H1 (cell line): ENCODE results near the gene FLNC. TPM values are rescaled to one million over a fixed set of nuclear protein-coding genes. Genes with fewer than 3 reads are reported as not detected.
A peak's percentile ranks its signal among the peaks of the same experiment; 100 is the strongest.

Source experiments
- CTCF ChIA-PET: fragments of 300-600 bp; sonication (Branson Sonifier 250); formaldehyde crosslinking; loops from one replicate; lab custom pipeline; 2021; ENCODE audit not compliant: partially characterized antibody; lab: Charles Lee
- POLR2A ChIA-PET: fragments of 300-600 bp; sonication (Branson Sonifier 250); formaldehyde crosslinking; loops from one replicate; lab custom pipeline; 2021; ENCODE audit warnings: inconsistent platforms; ENCODE audit not compliant: partially characterized antibody; lab: Charles Lee
- DNase-seq, 2 experiments: peaks; one replicate each; pipeline versions ENCODE4 v3.0.0 to v3.0.0-alpha.2; 2010 to 2022; ENCODE audit warnings: low spot score in 2 of 2, low read depth in 1 of 2, mixed read lengths in 1 of 2
- FAIRE-seq: peaks from 2 replicates; lab custom pipeline; 2011; peaks lifted over from hg19 to GRCh38; lab: Jason Lieb, UNC
- H2AFZ ChIP-seq: 2 replicates; pipeline ENCODE4 v1.8.1; 2012; ENCODE audit warnings: low read length, inconsistent platforms
- H2AK5ac ChIP-seq: 2 replicates; pipeline ENCODE4 v1.6.1; 2013; ENCODE audit warnings: low read depth, low read length
- H2BK120ac ChIP-seq: replicated peaks from 2 replicates; pipeline ENCODE3; 2013; ENCODE audit warnings: low read depth, low read length, inconsistent platforms
- H2BK12ac ChIP-seq: 2 replicates; pipeline ENCODE4 v1.6.1; 2013; ENCODE audit warnings: low read depth, low read length
- H2BK15ac ChIP-seq: 2 replicates; pipeline ENCODE4 v1.6.1; 2013; ENCODE audit warnings: low read length
- H2BK20ac ChIP-seq: 2 replicates; pipeline ENCODE4 v1.6.1; 2013; ENCODE audit warnings: low read length
- H2BK5ac ChIP-seq: 2 replicates; pipeline ENCODE4 v1.6.1; 2013; ENCODE audit warnings: low read depth, low read length
- H3K14ac ChIP-seq: 2 replicates; pipeline ENCODE4 v1.6.1; 2013; ENCODE audit warnings: inconsistent platforms; ENCODE audit not compliant: insufficient read length
- H3K18ac ChIP-seq: 2 replicates; pipeline ENCODE4 v1.6.1; 2013; ENCODE audit warnings: low read length; ENCODE audit errors: extremely low read depth
- H3K23ac ChIP-seq: 2 replicates; pipeline ENCODE4 v1.6.1; 2013; ENCODE audit warnings: inconsistent platforms; ENCODE audit not compliant: insufficient read length
- H3K23me2 ChIP-seq: 2 replicates; pipeline ENCODE4 v1.6.1; 2013; ENCODE audit warnings: low read depth, low read length
- H3K27ac ChIP-seq: 2 replicates; pipeline ENCODE4 v1.6.1; 2011; ENCODE audit warnings: low read depth, low read length, inconsistent platforms
- H3K27me3 ChIP-seq, 4 experiments: replicated peaks in 1 of 4; 1 replicate in 1 of 4; 2 replicates in 3 of 4; pipeline versions ENCODE4 v1.6.1 to v1.8.1; 2011 to 2013; ENCODE audit warnings: low read length in 3 of 4, mild to moderate bottlenecking in 3 of 4, inconsistent platforms in 2 of 4, mixed read lengths in 2 of 4, moderate library complexity in 1 of 4; ENCODE audit not compliant: control insufficient read depth in 3 of 4, insufficient read depth in 3 of 4; ENCODE audit errors: extremely low read depth in 1 of 4
- H3K36me3 ChIP-seq, 4 experiments: 2 replicates each; pipeline versions ENCODE4 v1.6.1 to v1.8.1; 2011 to 2013; ENCODE audit warnings: mild to moderate bottlenecking in 4 of 4, low read length in 3 of 4, moderate library complexity in 2 of 4, control low read depth in 1 of 4, inconsistent platforms in 1 of 4; ENCODE audit not compliant: insufficient read depth in 4 of 4, control insufficient read depth in 2 of 4
- H3K4ac ChIP-seq: replicated peaks from 2 replicates; pipeline ENCODE3; 2013; ENCODE audit warnings: low read length, low read depth, mixed read lengths, inconsistent platforms; ENCODE audit not compliant: insufficient read length
- H3K4me1 ChIP-seq, 4 experiments: replicated peaks in 1 of 4; 1 replicate in 1 of 4; 2 replicates in 3 of 4; pipeline versions ENCODE4 v1.6.1 to v1.8.1; 2011 to 2013; ENCODE audit warnings: low read length in 3 of 4, inconsistent platforms in 2 of 4, mixed read lengths in 1 of 4; ENCODE audit not compliant: insufficient read depth in 4 of 4, control insufficient read depth in 3 of 4
- H3K4me2 ChIP-seq, 2 experiments: 2 replicates each; pipeline versions ENCODE4 v1.6.1 to v1.8.1; 2011 to 2013; ENCODE audit warnings: low read depth in 2 of 2, low read length in 2 of 2, control low read depth in 1 of 2, inconsistent platforms in 1 of 2, mild to moderate bottlenecking in 1 of 2; ENCODE audit not compliant: insufficient read depth in 1 of 2
- H3K4me3 ChIP-seq, 4 experiments: fragments of 200-600, 300-600 bp in 1 of 4; sonication (generic), shearing (Covaris generic), sonication (Bioruptor Twin) in 1 of 4; 2 replicates each; pipeline versions ENCODE4 v1.5.1 to v1.8.1; 2011 to 2016; ENCODE audit warnings: low read length in 4 of 4, low read depth in 3 of 4, control low read depth in 2 of 4, inconsistent platforms in 2 of 4, mild to moderate bottlenecking in 2 of 4, mixed read lengths in 1 of 4, moderate library complexity in 1 of 4; ENCODE audit not compliant: insufficient read depth in 2 of 4; ENCODE audit errors: extremely low read depth in 1 of 4
- H3K56ac ChIP-seq: replicated peaks from 2 replicates; pipeline ENCODE3; 2013; ENCODE audit warnings: low read depth, mild to moderate bottlenecking, mixed read lengths, low read length, inconsistent platforms; ENCODE audit not compliant: insufficient read length
- H3K79me1 ChIP-seq: 2 replicates; pipeline ENCODE4 v1.6.1; 2013; ENCODE audit warnings: low read depth, low read length, control low read depth
- H3K79me2 ChIP-seq, 2 experiments: 2 replicates each; pipeline versions ENCODE4 v1.6.1 to v1.8.1; 2012 to 2013; ENCODE audit warnings: low read length in 2 of 2, mild to moderate bottlenecking in 2 of 2, inconsistent platforms in 1 of 2; ENCODE audit not compliant: insufficient read depth in 2 of 2, control insufficient read depth in 1 of 2
- H3K9ac ChIP-seq, 4 experiments: replicated peaks in 1 of 4; 1 replicate in 1 of 4; 2 replicates in 3 of 4; pipeline versions ENCODE4 v1.6.1 to v1.8.1; 2011 to 2013; ENCODE audit warnings: low read depth in 3 of 4, low read length in 3 of 4, control low read depth in 2 of 4, mild to moderate bottlenecking in 2 of 4, moderate library complexity in 2 of 4, inconsistent platforms in 1 of 4; ENCODE audit errors: extremely low read depth in 1 of 4
- H3K9me3 ChIP-seq, 2 experiments: 2 replicates each; pipeline versions ENCODE4 v1.6.1 to v1.8.1; 2012 to 2013; ENCODE audit warnings: mild to moderate bottlenecking in 2 of 2, moderate library complexity in 2 of 2, control low read depth in 1 of 2, inconsistent platforms in 1 of 2, low read depth in 1 of 2, low read length in 1 of 2, mixed read lengths in 1 of 2; ENCODE audit not compliant: insufficient read depth in 2 of 2
- H4K20me1 ChIP-seq, 2 experiments: replicated peaks in 1 of 2; 2 replicates each; pipeline versions ENCODE3 to v1.8.1; 2011 to 2013; ENCODE audit warnings: inconsistent platforms in 2 of 2, low read length in 2 of 2, mild to moderate bottlenecking in 1 of 2; ENCODE audit not compliant: insufficient read depth in 2 of 2, control insufficient read depth in 1 of 2
- H4K5ac ChIP-seq: 2 replicates; pipeline ENCODE4 v1.6.1; 2013; ENCODE audit warnings: low read length, low read depth, mixed read lengths, inconsistent platforms; ENCODE audit not compliant: insufficient read length
- H4K8ac ChIP-seq: 2 replicates; pipeline ENCODE4 v1.8.0; 2013; ENCODE audit warnings: mild to moderate bottlenecking, moderate library complexity, low read length, inconsistent platforms; ENCODE audit not compliant: insufficient read depth; ENCODE audit errors: extremely low read depth
- H4K91ac ChIP-seq: replicated peaks from 2 replicates; pipeline ENCODE3; 2013; ENCODE audit warnings: low read length, mixed read lengths, inconsistent platforms; ENCODE audit not compliant: insufficient read length
- BACH1 ChIP-seq: IDR thresholded peaks from 2 replicates; pipeline ENCODE4 v1.6.1; 2012; ENCODE audit warnings: low read length, improper control_type of control experiment
- BCL11A ChIP-seq, 2 experiments: IDR thresholded peaks; one replicate each; pipeline ENCODE4 v1.6.1; 2011; ENCODE audit warnings: low read depth in 2 of 2, low read length in 2 of 2, mild to moderate bottlenecking in 2 of 2
- CEBPB ChIP-seq: IDR thresholded peaks from 2 replicates; pipeline ENCODE4 v1.6.1; 2012; ENCODE audit warnings: low read depth, low read length
- HDAC6 ChIP-seq: IDR thresholded peaks from one replicate; pipeline ENCODE4 v1.7.1; 2012; ENCODE audit warnings: low read depth, mild to moderate bottlenecking, inconsistent platforms, low read length, moderate library complexity
- KDM4A ChIP-seq: IDR thresholded peaks from one replicate; pipeline ENCODE4 v1.7.1; 2012; ENCODE audit warnings: low read depth, mild to moderate bottlenecking, moderate library complexity, low read length, inconsistent platforms; ENCODE audit not compliant: severe bottlenecking
- RAD21 ChIP-seq, 2 experiments: IDR thresholded peaks in 1 of 2; conservative IDR thresholded peaks in 1 of 2; 2 replicates each; pipeline ENCODE4 v1.6.1; 2011; ENCODE audit warnings: low read depth in 2 of 2, low read length in 2 of 2, improper control_type of control experiment in 1 of 2, inconsistent platforms in 1 of 2, mild to moderate bottlenecking in 1 of 2, moderate library complexity in 1 of 2
- RXRA ChIP-seq: IDR thresholded peaks from 2 replicates; pipeline ENCODE4 v1.6.1; 2011; ENCODE audit warnings: low read depth, mild to moderate bottlenecking, low read length, moderate library complexity; ENCODE audit not compliant: insufficient read depth
- SIRT6 ChIP-seq: IDR thresholded peaks from one replicate; pipeline ENCODE4 v1.7.1; 2012; ENCODE audit warnings: low read length, inconsistent platforms
- SP4 ChIP-seq: IDR thresholded peaks from 2 replicates; pipeline ENCODE4 v1.6.1; 2012; ENCODE audit warnings: low read length, inconsistent platforms
- TAF7 ChIP-seq: optimal IDR thresholded peaks from 2 replicates; pipeline ENCODE3; 2011; ENCODE audit warnings: low read depth, mild to moderate bottlenecking, inconsistent platforms, low read length, moderate library complexity, borderline replicate concordance
- YY1 ChIP-seq: IDR thresholded peaks from 2 replicates; pipeline ENCODE4 v1.6.1; 2011; ENCODE audit warnings: low read depth, mild to moderate bottlenecking, low read length
- WGBS, 2 experiments: shearing (Covaris generic) in 1 of 2; methylation state at CpG; one replicate each; pipeline versions ENCODE4 v1.1.6 to v1.1.7; 2013 to 2015; ENCODE audit warnings: low lambda C conversion rate in 2 of 2, mixed read lengths in 2 of 2, inconsistent platforms in 1 of 2, low coverage in 1 of 2, missing lambda C conversion rate in 1 of 2; ENCODE audit not compliant: insufficient replicate concordance in 2 of 2, insufficient coverage in 1 of 2, insufficient read length in 1 of 2; ENCODE audit errors: extremely low coverage in 1 of 2, missing lambda C conversion rate in 1 of 2; 5-methylcytosine and 5-hydroxymethylcytosine counted together
- polyA plus RNA-seq, 7 experiments: library from polyadenylated mRNA; depleted of rRNA in 3 of 7; stranded (reverse) in 5 of 7; unstranded in 2 of 7; fragments of >200 nt in 5 of 7; fragments of 200-250 nt in 2 of 7; gene quantifications; 1 replicate in 5 of 7; 2 replicates in 1 of 7; 4 replicates in 1 of 7; pipeline versions ENCODE4 v1.2.1 to v1.2.3, GENCODE V29; 2011 to 2013; ENCODE audit warnings: missing spikeins in 2 of 7, mixed read lengths in 2 of 7
- total RNA-seq: library from RNA; stranded (reverse); fragmentation: NEBNext Ultra II Directional; extraction: Animal tissue kit (Norgen Biotek cat#: 25700); gene quantifications from 2 replicates; pipeline ENCODE4 v1.2.1, GENCODE V29; 2021

Gene FLNC
- total and polyA plus RNA-seq, 2 of the 8 experiments (the other 6 are each of a cell fraction or from before 2014, with no cell fraction given): 1.9 to 10.7 TPM

DNA sequence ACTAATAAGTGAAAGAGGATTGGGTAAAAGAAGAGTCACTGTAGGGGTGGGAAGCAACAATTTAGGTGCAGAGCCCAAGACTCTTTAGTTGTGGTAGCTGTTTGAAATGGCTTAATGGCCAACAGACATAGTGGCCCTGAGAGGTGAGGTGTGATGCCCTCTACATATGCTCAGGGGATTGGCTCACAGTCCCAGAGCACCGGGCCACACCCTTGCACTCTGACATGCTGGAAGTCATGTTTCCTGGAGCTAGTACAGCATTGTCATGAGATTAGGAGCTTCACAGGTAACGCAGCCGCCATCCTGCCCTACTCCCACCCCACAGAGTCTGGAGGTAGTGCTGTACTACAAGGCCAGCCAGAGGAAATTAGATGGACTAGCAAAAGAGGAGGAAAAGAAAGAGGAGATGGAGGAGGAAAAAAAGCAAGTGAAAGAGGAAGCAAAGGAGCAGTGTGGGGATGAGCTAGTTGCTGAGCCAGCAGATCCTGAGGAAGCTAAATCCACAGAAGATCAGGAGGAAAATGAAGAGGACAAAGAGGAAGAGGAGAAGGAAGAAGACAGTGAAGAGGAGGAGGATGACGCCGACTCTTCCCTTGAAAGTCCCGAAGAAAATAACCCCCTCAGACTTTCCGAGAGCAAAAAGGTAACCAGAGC is 14.8 kb upstream of the FLNC start:
- TF ChIP-seq SIRT6: no peak
- no peak for TF ChIP-seq YY1
- TF ChIP-seq BACH1: no peak
- TF ChIP-seq RAD21 (IDR thresholded peaks at IDR 0.05 in 1 of 2, conservative IDR thresholded peaks at IDR 0.05 in 1 of 2; ENCODE audit: low read depth in 2 of 2, low read length in 2 of 2): no peak
- TF ChIP-seq KDM4A: no peak
- no peak for TF ChIP-seq TAF7
- no peak for TF ChIP-seq RXRA
- TF ChIP-seq BCL11A (IDR thresholded peaks at IDR 0.05; ENCODE audit: low read depth in 2 of 2, low read length in 2 of 2): no peak
- TF ChIP-seq HDAC6: no peak
- TF ChIP-seq SP4: no peak
- TF ChIP-seq CEBPB: no peak
- DNase-seq (no peak), FAIRE-seq (no peak)
- no peak overlapping the region for H3K9ac ChIP-seq
- no peak overlapping the region for H4K5ac ChIP-seq
- 94% methylated on average over 7 of the region's 7 CpGs; no CpG with 5 or more reads in 1 of the 2 experiments for WGBS, 2 experiments
- no peak overlapping the region for H3K4me2 ChIP-seq
- no peaks in the 10 kb centered on the region for H3K79me1 ChIP-seq
- H3K4me3 ChIP-seq: no peak overlapping the region
- no peak overlapping the region for H3K4ac ChIP-seq
- H3K27ac ChIP-seq: no peak overlapping the region
- H2BK5ac ChIP-seq: peak overlapping the region; percentile 56; the same call in 1 of the 2 replicates
- H3K4me1 ChIP-seq: peaks cover 3 to 9% (median 4%) of the 10 kb centered on the region in 4 experiments; a peak in 6 of 7 replicates
- no peak overlapping the region for H2AK5ac ChIP-seq
- H3K23ac ChIP-seq: no peak overlapping the region
- no peak overlapping the region for H3K56ac ChIP-seq
- ChIA-PET CTCF (interaction anchor here (0.6 to 1.6 kb wide), 5 partner anchors 12 to 79 kb away, joined by 3 to 6 read pairs (median 3); no protein-coding TSS in a partner anchor), POLR2A (interaction anchor here (0.8 kb wide), 1 partner anchor 80 kb away, joined by 3 read pairs; no protein-coding TSS in a partner anchor)
- H3K36me3 ChIP-seq: peaks cover 0 to 23% (median 4%) of the 10 kb centered on the region in 4 experiments; a peak in 4 of 8 replicates
- no peaks in the 10 kb centered on the region for H3K23me2 ChIP-seq
- H3K18ac ChIP-seq: no peak overlapping the region
- H2BK120ac ChIP-seq: no peak overlapping the region
- H3K9me3 ChIP-seq: no peaks in the 10 kb centered on the region
- no peak overlapping the region for H3K14ac ChIP-seq
- no peaks in the 10 kb centered on the region for H3K79me2 ChIP-seq
- no peaks in the 10 kb centered on the region for H4K20me1 ChIP-seq
- H2BK15ac ChIP-seq: no peak overlapping the region
- no peak overlapping the region for H2BK12ac ChIP-seq
- no peak overlapping the region for H2BK20ac ChIP-seq
- H4K91ac ChIP-seq: no peak overlapping the region
- H4K8ac ChIP-seq: no peak overlapping the region
- H2AFZ ChIP-seq: no peak overlapping the region
- H3K27me3 ChIP-seq: no peaks in the 10 kb centered on the region
